ENCODE data around the gene ZBTB7A.

Gene ZBTB7A

DNA sequence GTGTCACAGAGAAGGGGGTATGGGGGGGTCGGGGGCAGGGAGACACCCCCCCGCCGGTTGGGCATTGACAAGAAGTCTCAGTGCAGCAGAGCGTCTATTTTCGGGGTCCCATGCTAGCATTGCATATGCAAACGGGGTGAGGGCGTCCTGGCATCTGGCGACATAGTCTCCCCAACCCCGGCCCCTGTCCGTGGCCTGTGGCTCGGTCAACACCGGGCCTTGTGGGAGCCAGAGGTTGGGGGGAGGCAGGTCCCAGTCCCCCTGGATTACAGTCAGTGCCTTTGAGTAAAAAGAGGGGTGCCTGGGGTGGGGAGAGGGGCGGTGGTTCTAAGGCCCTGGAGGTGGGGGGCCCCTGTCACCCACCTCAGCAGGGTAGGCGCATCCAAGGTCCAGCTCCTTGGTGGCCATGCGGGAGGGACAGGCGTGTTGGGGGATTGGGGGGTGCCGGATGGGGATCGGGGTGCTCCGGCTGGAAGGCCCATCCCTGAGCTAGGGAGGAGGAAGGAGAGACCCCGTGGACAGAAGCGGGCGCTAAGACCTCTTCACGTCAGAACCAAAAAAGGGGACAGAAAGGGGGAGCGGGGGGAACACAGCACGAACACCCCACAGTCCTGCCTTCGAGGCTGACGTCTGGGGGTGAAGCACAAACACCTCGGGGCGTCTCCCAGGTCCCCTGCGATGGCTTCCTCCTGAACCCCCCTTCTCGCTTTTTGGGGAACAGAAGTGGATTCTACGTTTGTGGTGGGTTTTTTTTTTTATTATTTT lies 20.9 kb downstream of the ZBTB7A start:
- no peak overlapping the region for H3K4me2 ChIP-seq
- no peak overlapping the region for H2AFZ ChIP-seq (ENCODE audit: low read depth)
- no peak for TF ChIP-seq CTCF (conservative IDR thresholded peaks at IDR 0.05; ENCODE audit: low read depth, low read length)
- no peak overlapping the region for H3K9ac ChIP-seq
- H3K36me3 ChIP-seq (ENCODE audit: insufficient read depth), result no peaks in the 10 kb centered on the region
- no peaks in the 10 kb centered on the region; the same call in 1 of the 2 replicates for H4K20me1 ChIP-seq (ENCODE audit: insufficient read depth)
- H3K27ac ChIP-seq, result no peak overlapping the region
- H3K79me2 ChIP-seq (ENCODE audit: insufficient read depth, low read depth), result peaks cover 24% of the 10 kb centered on the region
- no peaks in the 10 kb centered on the region for H3K27me3 ChIP-seq (ENCODE audit: insufficient read depth, low read depth)
- no peaks in the 10 kb centered on the region for H3K4me1 ChIP-seq (ENCODE audit: low read depth, poor library complexity, severe bottlenecking)
- H3K4me3 ChIP-seq (IDR thresholded peaks at IDR 0.05; ENCODE audit: insufficient read depth, low read depth, low read length), result no peak overlapping the region

- Histone ChIP-seq H4K20me1 (ENCODE audit: insufficient read depth) (no peaks in the 10 kb centered on the region), H3K4me1 (ENCODE audit: low read depth, poor library complexity, severe bottlenecking) (no peaks in the 10 kb centered on the region), H2AFZ (ENCODE audit: low read depth) (no peak overlapping the region), H3K36me3 (ENCODE audit: insufficient read depth) (no peaks in the 10 kb centered on the region), H3K27me3 (ENCODE audit: insufficient read depth, low read depth) (no peaks in the 10 kb centered on the region), H3K4me3 (IDR thresholded peaks at IDR 0.05; ENCODE audit: insufficient read depth, low read depth, low read length) (no peak overlapping the region), H3K79me2 (ENCODE audit: insufficient read depth, low read depth) (peaks cover 17% of the 10 kb centered on the region), H3K9ac (no peak overlapping the region), H3K27ac (no peak overlapping the region), H3K4me2 (no peak overlapping the region)
- TF ChIP-seq CTCF (conservative IDR thresholded peaks at IDR 0.05; ENCODE audit: low read depth, low read length), result no peak
These were observed 21.7 kb downstream of the ZBTB7A start for GRCh38 chr19:4044990-4045465.

GRCh38 chr19:4043966-4044715 lies 22.6 kb downstream of the ZBTB7A start:
- Histone ChIP-seq H3K36me3 (ENCODE audit: insufficient read depth) (no peaks in the 10 kb centered on the region), H3K27ac (no peak overlapping the region), H3K79me2 (ENCODE audit: insufficient read depth, low read depth) (peaks cover 8% of the 10 kb centered on the region; the same call in 1 of the 2 replicates), H3K27me3 (ENCODE audit: insufficient read depth, low read depth) (no peaks in the 10 kb centered on the region), H3K9ac (no peak overlapping the region), H3K4me1 (ENCODE audit: low read depth, poor library complexity, severe bottlenecking) (no peaks in the 10 kb centered on the region), H3K4me3 (IDR thresholded peaks at IDR 0.05; ENCODE audit: insufficient read depth, low read depth, low read length) (no peak overlapping the region), H3K4me2 (no peak overlapping the region), H2AFZ (ENCODE audit: low read depth) (no peak overlapping the region), H4K20me1 (ENCODE audit: insufficient read depth) (no peaks in the 10 kb centered on the region)
- no peak for TF ChIP-seq CTCF (conservative IDR thresholded peaks at IDR 0.05; ENCODE audit: low read depth, low read length)

- H4K20me1 ChIP-seq (ENCODE audit: insufficient read depth), result no peaks in the 10 kb centered on the region
- no peaks in the 10 kb centered on the region for H3K36me3 ChIP-seq (ENCODE audit: insufficient read depth)
- no peaks in the 10 kb centered on the region for H3K27me3 ChIP-seq (ENCODE audit: insufficient read depth, low read depth)
- peaks cover 5% of the 10 kb centered on the region; the same call in 1 of the 2 replicates for H3K79me2 ChIP-seq (ENCODE audit: insufficient read depth, low read depth)
- no peak overlapping the region for H2AFZ ChIP-seq (ENCODE audit: low read depth)
- H3K4me1 ChIP-seq (ENCODE audit: low read depth, poor library complexity, severe bottlenecking), result no peaks in the 10 kb centered on the region
- TF ChIP-seq CTCF (conservative IDR thresholded peaks at IDR 0.05; ENCODE audit: low read depth, low read length), result no peak
- H3K9ac ChIP-seq, result no peak overlapping the region
- H3K4me2 ChIP-seq, result no peak overlapping the region
- H3K4me3 ChIP-seq (IDR thresholded peaks at IDR 0.05; ENCODE audit: insufficient read depth, low read depth, low read length), result no peak overlapping the region
- H3K27ac ChIP-seq, result no peak overlapping the region
These were observed 23.3 kb downstream of the ZBTB7A start for GRCh38 chr19:4043401-4043800.

Data from KMS-11 (cell line).